GM08714 (cell line): ENCODE results near the gene CAND2.

Experiments
- H3K4me3 ChIP-seq: fragments of 200-500 bp; sonication (Bioruptor generic); 2 replicates; pipeline ENCODE4 v1.5.1; 2014; ENCODE audit warnings: mild to moderate bottlenecking, low read length, inconsistent platforms
- ZNF274 ChIP-seq: IDR thresholded peaks from 2 replicates; pipeline ENCODE4 v1.6.1; 2012; ENCODE audit warnings: mild to moderate bottlenecking, low read depth, low read length

CAND2 gene

DNA sequence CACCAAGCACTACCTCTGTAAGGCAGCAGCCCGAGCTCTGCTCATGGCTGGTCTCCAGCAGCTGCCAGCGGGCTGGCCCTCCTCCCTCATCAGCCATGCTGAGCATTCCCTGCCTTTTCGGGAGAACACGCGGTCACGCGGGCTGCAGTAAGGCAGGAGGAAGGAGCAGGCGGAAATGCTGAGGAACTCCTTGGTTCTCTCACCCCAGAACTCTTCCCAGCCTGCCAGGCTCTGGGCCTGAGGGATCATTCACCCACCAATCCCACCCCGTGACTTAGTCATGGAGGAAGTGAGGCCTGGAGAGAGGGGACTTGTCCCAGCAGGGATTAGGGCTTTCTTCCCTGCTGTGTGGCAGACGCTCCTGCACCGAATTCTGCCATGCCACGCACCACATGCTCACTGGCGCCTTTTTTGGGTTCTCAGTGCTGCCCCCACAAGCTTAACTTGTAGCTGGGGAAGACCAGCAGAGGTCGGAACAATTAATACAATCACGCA is 87.8 kb downstream of the CAND2 start:
- TF ChIP-seq ZNF274, result no peak
- no peak overlapping the region for H3K4me3 ChIP-seq
